ENCODE measurements around the gene FGD3. TPM values are rescaled to one million over a fixed set of nuclear protein-coding genes. Genes with fewer than 3 reads are reported as not detected.
"Not testable (repeated sequence)": the region's sequence is repeated elsewhere in the genome, so short reads cannot be mapped to it uniquely, and the experiment has no call there.

FGD3 gene
- total RNA-seq, 1 experiment from 2014 or later: not detected

- no peak for DNase-seq (ENCODE audit: low spot score)
Measured at GRCh38 chr9:93005876-93006275, 58.6 kb downstream of the FGD3 start.

GRCh38 chr9:93007529-93008058, 60.3 kb downstream of the FGD3 start:
- no peak for DNase-seq (ENCODE audit: low spot score)

- no peak for DNase-seq (ENCODE audit: low spot score)
Measured at GRCh38 chr9:93008457-93008856, 61.1 kb downstream of the FGD3 start.

GRCh38 chr9:93009337-93010015, 62.2 kb downstream of the FGD3 start:
- DNase-seq (ENCODE audit: low spot score): no peak

- no peak for DNase-seq (ENCODE audit: low spot score)
Measured at GRCh38 chr9:93010056-93010455, 62.7 kb downstream of the FGD3 start.

- no peak for DNase-seq (ENCODE audit: low spot score)
Measured at GRCh38 chr9:93010704-93011103, 63.4 kb downstream of the FGD3 start.

GRCh38 chr9:93011114-93011513, 63.8 kb downstream of the FGD3 start:
- no peak for DNase-seq (ENCODE audit: low spot score)

GRCh38 chr9:93012963-93013855, 65.9 kb downstream of the FGD3 start:
- DNase-seq (ENCODE audit: low spot score): no peak

GRCh38 chr9:93013856-93014582, 66.7 kb downstream of the FGD3 start:
- no peak for DNase-seq (ENCODE audit: low spot score)

GRCh38 chr9:93015190-93015589, 67.9 kb downstream of the FGD3 start:
- not testable (repeated sequence) for DNase-seq (ENCODE audit: low spot score)

GRCh38 chr9:93017621-93018020, 70.3 kb downstream of the FGD3 start:
- DNase-seq (ENCODE audit: low spot score): no peak

GRCh38 chr9:93020151-93020550, 72.8 kb downstream of the FGD3 start:
- no peak for DNase-seq (ENCODE audit: low spot score)

- DNase-seq (ENCODE audit: low spot score): no peak
Measured at GRCh38 chr9:93020771-93021670, 73.7 kb downstream of the FGD3 start.

GRCh38 chr9:93022066-93022465, 74.7 kb downstream of the FGD3 start:
- DNase-seq (ENCODE audit: low spot score): no peak

GRCh38 chr9:93022721-93023520, 75.6 kb downstream of the FGD3 start:
- no peak for DNase-seq (ENCODE audit: low spot score)

GRCh38 chr9:93023521-93023815, 76.1 kb downstream of the FGD3 start:
- no peak for DNase-seq (ENCODE audit: low spot score)

GRCh38 chr9:93024646-93024910, 77.3 kb downstream of the FGD3 start:
- no peak for DNase-seq (ENCODE audit: low spot score)

- DNase-seq (ENCODE audit: low spot score): no peak
Measured at GRCh38 chr9:93024986-93025630, 77.8 kb downstream of the FGD3 start.

- no peak for DNase-seq (ENCODE audit: low spot score)
Measured at GRCh38 chr9:93025736-93026135, 78.4 kb downstream of the FGD3 start.

GRCh38 chr9:93026640-93027039, 79.3 kb downstream of the FGD3 start:
- DNase-seq (ENCODE audit: low spot score): no peak
